ENCODE results near the gene C10orf88. TPM values are rescaled to one million over a fixed set of nuclear protein-coding genes. Genes with fewer than 3 reads are reported as not detected.
A peak's percentile ranks its signal among the peaks of the same experiment; 100 is the strongest.

The C10orf88 gene
- total and polyA plus RNA-seq, 2 of the 13 experiments (the other 11 are each of a cell fraction or from before 2014, with no cell fraction given), result 4.6 to 11.8 TPM

- TF ChIP-seq ZBTB26 (CRISPR knock-in tag; IDR thresholded peaks at IDR 0.05; ENCODE audit: borderline replicate concordance), result peak; percentile 80
- TF ChIP-seq BRD4 (CRISPR knock-in tag; IDR thresholded peaks at IDR 0.05), result peak; percentile 62; the same call in 1 of the 2 replicates
- TF ChIP-seq KMT2A (CRISPR knock-in tag; IDR thresholded peaks at IDR 0.05), result peak; percentile 100
- peak; percentile 83 for TF ChIP-seq ZNF704 (CRISPR knock-in tag; IDR thresholded peaks at IDR 0.05; ENCODE audit: borderline replicate concordance)
- 0 out of 2 replicates have a peak, but pooled peaks have one; percentile 59 for TF ChIP-seq ZNF768 (CRISPR knock-in tag; IDR thresholded peaks at IDR 0.05)
- TF ChIP-seq ZNF773 (CRISPR knock-in tag; IDR thresholded peaks at IDR 0.05; ENCODE audit: borderline replicate concordance), result peak; percentile 62; the same call in 1 of the 2 replicates
- TF ChIP-seq ZSCAN5A (CRISPR knock-in tag; IDR thresholded peaks at IDR 0.05; ENCODE audit: borderline replicate concordance), result peak; percentile 94
- TF ChIP-seq ZNF609 (CRISPR knock-in tag; IDR thresholded peaks at IDR 0.05; ENCODE audit: borderline replicate concordance), result peak; percentile 83
- 0 out of 2 replicates have a peak, but pooled peaks have one; percentile 42 for TF ChIP-seq NCOA1 (CRISPR knock-in tag; IDR thresholded peaks at IDR 0.05)
- TF ChIP-seq ZNF737 (CRISPR knock-in tag; IDR thresholded peaks at IDR 0.05; ENCODE audit: borderline replicate concordance), result no peak; the same call in 1 of the 2 replicates
- 0 out of 2 replicates have a peak, but pooled peaks have one; percentile 21 for TF ChIP-seq PRDM4 (CRISPR knock-in tag; IDR thresholded peaks at IDR 0.05; ENCODE audit: borderline replicate concordance)
- peak; percentile 89; the same call in 1 of the 2 replicates for TF ChIP-seq BRF2 (CRISPR knock-in tag; IDR thresholded peaks at IDR 0.05)
- TF ChIP-seq ISL2 (CRISPR knock-in tag; IDR thresholded peaks at IDR 0.05), result peak; percentile 74
- TF ChIP-seq HOXD1 (CRISPR knock-in tag; IDR thresholded peaks at IDR 0.05), result peak; percentile 89
Observed at GRCh38 chr10:122953902-122954730, at the start of gene C10orf88 (continued).

All from HepG2 (cell line).